HFFc6 (cell line): Measurements from ENCODE around the gene EML2. TPM values are rescaled to one million over a fixed set of nuclear protein-coding genes. Genes with fewer than 3 reads are reported as not detected.
"Not testable (repeated sequence)": the region's sequence is repeated elsewhere in the genome, so short reads cannot be mapped to it uniquely, and the experiment has no call there.

Experiments
- DNase-seq: peaks from one replicate; pipeline ENCODE4 v3.0.0-alpha.2; 2018
- H3K27ac Mint-ChIP-seq: 2 replicates; pipeline ENCODE4 v1.8.0; 2020; ENCODE audit warnings: mild to moderate bottlenecking, mixed read lengths
- H3K27me3 Mint-ChIP-seq: 2 replicates; pipeline ENCODE4 v1.8.0; 2021; ENCODE audit warnings: mild to moderate bottlenecking, moderate library complexity, mixed read lengths; ENCODE audit not compliant: insufficient read depth
- H3K36me3 Mint-ChIP-seq: 2 replicates; pipeline ENCODE4 v1.8.0; 2021; ENCODE audit warnings: low read depth, mixed read lengths
- H3K4me1 Mint-ChIP-seq: 2 replicates; pipeline ENCODE4 v1.8.0; 2020; ENCODE audit warnings: low read depth, mixed read lengths
- H3K4me3 Mint-ChIP-seq: 2 replicates; pipeline ENCODE4 v1.8.0; 2020; ENCODE audit warnings: mild to moderate bottlenecking, moderate library complexity, mixed read lengths
- H3K9me3 Mint-ChIP-seq: 2 replicates; pipeline ENCODE4 v1.8.0; 2020; ENCODE audit warnings: mild to moderate bottlenecking, mixed read lengths
- CTCF ChIP-seq: fragments of 200-600 bp; sonication (generic); IDR thresholded peaks from 2 replicates; pipeline ENCODE4 v1.5.0; 2021; ENCODE audit warnings: antibody characterized with exemption, mild to moderate bottlenecking
- long read RNA-seq: library from polyadenylated mRNA; unstranded; transcript quantifications from one replicate; pipeline ENCODE4 v2.0.0, GENCODE V29; 2019
- total RNA-seq, 6 experiments: library from RNA; stranded (reverse); fragmentation: NEBNext Ultra II Directional; extraction: Animal tissue kit (Norgen Biotek cat#: 25700); gene quantifications; 2 replicates in 1 of 6; 3 replicates in 5 of 6; pipeline ENCODE4 v1.2.3, GENCODE V29; 2021

EML2 gene
- 10 to 100 TPM; 57.8 to 71.2 (median 64.7) TPM for total RNA-seq
- long read RNA-seq, transcript EML2-201 (19 exons, 2,264 nt): major isoform, 7 of 12 reads
- long read RNA-seq, partial matches to known transcripts: 1 of 12 reads
- long read RNA-seq, other reads (novel, unspliced or antisense): 2 of 12 reads

- H3K4me3 Mint-ChIP-seq: peak within 1 kb of the TSS; percentile 97
- H3K27ac Mint-ChIP-seq: peak within 1 kb of the TSS; percentile 91
- DNase-seq: no peak
- peaks cover 18% of the 10 kb centered on the region for H3K36me3 Mint-ChIP-seq
- peaks cover 43% of the 10 kb centered on the region for H3K4me1 Mint-ChIP-seq
- H3K9me3 Mint-ChIP-seq: peaks cover 6% of the 10 kb centered on the region; the same call in 1 of the 2 replicates
- TF ChIP-seq CTCF: peak; percentile 55
- H3K27me3 Mint-ChIP-seq: peaks cover 2% of the 10 kb centered on the region
Observed at GRCh38 chr19:45638930-45639729, at the start of gene EML2. TSS of gene EML2 (minus strand) at chr19:45639397. CDS start at chr19:45639376, 21 bp downstream.

GRCh38 chr19:45687599-45687998, 48.4 kb upstream of the EML2 start:
- no peak overlapping the region for H3K4me3 Mint-ChIP-seq
- peaks cover 3% of the 10 kb centered on the region; the same call in 1 of the 2 replicates for H3K27me3 Mint-ChIP-seq

GRCh38 chr19:45685045-45685444, 45.8 kb upstream of the EML2 start:
- not testable (repeated sequence) for H3K27me3 Mint-ChIP-seq, H3K9me3 Mint-ChIP-seq, H3K27ac Mint-ChIP-seq, H3K4me3 Mint-ChIP-seq, DNase-seq
- Mint-ChIP-seq H3K36me3 (peaks cover 17% of the 10 kb centered on the region), H3K4me1 (peaks cover 11% of the 10 kb centered on the region)

More at GRCh38 chr19:45687599-45687998, 48.4 kb upstream of the EML2 start:
- Mint-ChIP-seq H3K9me3 (peaks cover 5% of the 10 kb centered on the region), H3K36me3 (peaks cover 23% of the 10 kb centered on the region), H3K27ac (no peak overlapping the region), H3K4me1 (peaks cover 11% of the 10 kb centered on the region)
- DNase-seq: no peak
- TF ChIP-seq CTCF: no peak; the same call in 1 of the 2 replicates

GRCh38 chr19:45682908-45683307, 43.7 kb upstream of the EML2 start:
- no peak for TF ChIP-seq CTCF
- Mint-ChIP-seq H3K27ac (0 out of 2 replicates have a peak overlapping the region, but pooled peaks have one; percentile 18), H3K4me1 (peaks cover 11% of the 10 kb centered on the region), H3K27me3 (no peaks in the 10 kb centered on the region; the same call in 1 of the 2 replicates), H3K9me3 (no peaks in the 10 kb centered on the region), H3K4me3 (no peak overlapping the region), H3K36me3 (peaks cover 17% of the 10 kb centered on the region)
- no peak for DNase-seq

- H3K4me1 Mint-ChIP-seq: peaks cover 18% of the 10 kb centered on the region
- no peak for DNase-seq
- TF ChIP-seq CTCF: no peak
- H3K9me3 Mint-ChIP-seq: no peaks in the 10 kb centered on the region
- peaks cover 15% of the 10 kb centered on the region for H3K36me3 Mint-ChIP-seq
- peak overlapping the region; percentile 5; the same call in 1 of the 2 replicates for H3K27ac Mint-ChIP-seq
- no peak overlapping the region; the same call in 1 of the 2 replicates for H3K4me3 Mint-ChIP-seq
- peaks cover 1% of the 10 kb centered on the region for H3K27me3 Mint-ChIP-seq
Observed at GRCh38 chr19:45682117-45682516, 42.9 kb upstream of the EML2 start.
